Brain pericyte (primary cell): ENCODE results near the gene TBKBP1.
"Not testable (repeated sequence)": the region's sequence is repeated elsewhere in the genome, so short reads cannot be mapped to it uniquely, and the experiment has no call there.

Experiments used
- DNase-seq: peaks from one replicate; pipeline ENCODE4 v3.0.0-alpha.2; 2012; ENCODE audit warnings: low read depth, low spot score

TBKBP1 gene

DNA sequence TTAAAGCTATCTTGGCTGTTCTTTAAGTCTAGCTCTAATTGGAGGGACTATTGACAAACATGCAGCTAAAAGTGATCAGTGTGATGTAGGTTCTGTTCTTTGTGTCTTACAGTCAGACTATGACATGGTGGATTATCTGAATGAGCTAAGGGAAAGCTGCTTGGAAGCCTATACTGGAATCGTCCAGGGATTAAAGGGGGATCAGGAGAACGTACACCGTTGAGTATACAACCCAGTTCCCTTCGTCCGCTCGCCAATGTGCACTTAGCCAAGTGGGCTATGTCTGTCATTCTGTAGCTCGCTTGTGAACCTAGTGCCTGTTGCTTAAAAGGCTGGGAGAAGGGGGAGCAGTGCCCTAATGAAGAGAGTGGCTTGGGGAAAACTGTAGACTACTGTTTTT is 15.8 kb upstream of the TBKBP1 start:
- DNase-seq: no peak

DNA sequence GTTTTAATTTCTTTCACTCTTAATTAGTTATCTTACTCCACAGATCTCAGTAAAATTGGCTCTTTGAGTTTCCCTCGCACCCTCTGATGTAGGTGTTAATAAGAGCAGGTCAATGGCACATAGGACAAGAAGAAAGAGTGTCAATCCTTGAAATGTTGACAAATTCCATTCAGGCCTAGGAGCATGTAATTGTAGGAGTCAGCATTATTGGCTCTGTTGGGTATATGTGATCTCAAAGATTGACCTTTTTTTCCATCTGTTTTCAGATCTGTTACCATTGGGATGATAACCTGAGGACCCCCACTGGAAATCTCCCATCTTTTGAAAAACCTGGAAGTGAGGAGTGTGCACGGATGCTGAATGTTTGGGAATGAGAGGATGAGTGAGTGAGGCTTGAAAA is 11.8 kb upstream of the TBKBP1 start:
- DNase-seq: no peak

- DNase-seq: not testable (repeated sequence)
Measured at GRCh38 chr17:47682727-47683126, 11.2 kb upstream of the TBKBP1 start.

- DNase-seq: no peak
Measured at GRCh38 chr17:47684025-47684424, 9.9 kb upstream of the TBKBP1 start.

- no peak for DNase-seq
Measured at GRCh38 chr17:47684535-47685193, 9.3 kb upstream of the TBKBP1 start.

DNA sequence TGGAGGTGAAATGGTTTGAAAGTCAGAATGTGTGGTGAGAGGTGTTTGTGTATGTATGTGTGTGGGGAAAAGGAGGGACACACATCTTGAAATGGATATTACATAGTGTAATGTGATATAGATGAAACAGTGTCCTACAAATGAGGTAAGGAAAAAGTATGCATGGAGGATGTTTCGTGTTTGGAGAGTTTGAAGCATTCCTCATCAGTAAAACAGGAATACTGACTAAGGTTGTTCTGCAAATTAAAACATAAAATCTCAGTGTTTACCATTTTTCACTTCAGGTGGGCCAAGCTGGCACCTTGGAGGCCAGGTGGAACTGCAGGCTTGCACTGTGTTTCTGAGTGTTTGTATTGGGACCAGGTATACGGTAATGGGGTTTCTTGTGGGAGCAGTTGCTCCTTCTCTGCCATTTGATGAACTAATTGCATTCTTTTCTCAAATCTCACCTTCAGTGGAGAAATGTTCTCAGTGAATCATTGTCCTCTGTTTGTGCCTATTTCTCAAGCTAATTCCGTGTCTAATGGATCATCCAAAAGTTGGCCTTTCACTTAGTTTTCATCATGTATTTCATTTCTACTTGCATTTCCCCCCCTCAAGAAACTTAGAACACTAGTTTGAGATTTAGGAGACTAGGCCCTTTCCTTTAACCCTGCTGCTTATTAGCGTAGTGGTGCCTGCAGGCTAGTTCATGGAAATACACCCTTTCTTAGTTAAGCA is 8.2 kb upstream of the TBKBP1 start:
- DNase-seq: no peak

- DNase-seq: no peak
Measured at GRCh38 chr17:47686276-47686635, 7.7 kb upstream of the TBKBP1 start.

DNA sequence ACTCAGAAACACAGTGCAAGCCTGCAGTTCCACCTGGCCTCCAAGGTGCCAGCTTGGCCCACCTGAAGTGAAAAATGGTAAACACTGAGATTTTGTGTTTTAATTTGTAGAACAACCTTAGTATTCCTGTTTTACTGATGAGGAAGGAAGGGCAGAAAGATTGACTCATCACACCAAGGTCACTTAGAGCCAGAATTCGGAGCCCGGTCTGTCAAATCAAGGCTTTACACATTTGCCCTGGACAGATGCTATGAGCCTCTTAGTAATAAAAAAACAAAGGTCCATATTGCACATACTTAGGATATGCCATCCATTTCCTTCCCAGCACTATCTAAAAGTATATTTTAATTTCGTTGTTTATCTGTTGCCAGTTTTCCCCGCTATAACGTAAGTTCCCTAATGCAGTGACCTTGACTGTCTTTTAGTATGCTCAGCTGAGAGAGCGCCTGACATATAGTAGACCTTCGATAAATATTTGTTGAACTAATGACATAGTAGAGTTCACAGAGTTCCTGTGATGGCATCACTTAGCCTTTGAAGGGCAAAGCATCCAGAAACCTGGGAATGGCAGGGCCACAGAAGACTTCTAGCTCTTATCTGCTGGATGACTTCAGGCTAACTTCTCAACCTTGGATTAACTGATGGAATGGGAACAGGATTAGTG is 7.2 kb upstream of the TBKBP1 start:
- no peak for DNase-seq

DNA sequence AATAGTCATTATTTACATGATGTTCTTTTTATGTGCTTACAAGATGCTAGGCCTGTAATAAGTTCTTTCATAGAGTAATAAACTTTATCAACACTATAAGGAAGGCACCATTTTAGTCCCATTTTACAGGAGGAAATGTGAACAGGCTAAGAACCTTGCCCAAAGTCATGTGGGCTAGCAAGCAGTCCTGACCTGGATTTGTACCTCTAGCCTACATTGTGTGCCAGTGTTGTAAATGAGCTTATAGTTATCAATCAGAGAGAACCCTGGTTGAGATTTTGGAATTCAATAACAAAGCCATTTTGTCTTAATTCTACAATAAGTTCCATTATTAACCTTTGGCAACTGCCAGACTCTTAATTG is 6.7 kb upstream of the TBKBP1 start:
- no peak for DNase-seq

DNA sequence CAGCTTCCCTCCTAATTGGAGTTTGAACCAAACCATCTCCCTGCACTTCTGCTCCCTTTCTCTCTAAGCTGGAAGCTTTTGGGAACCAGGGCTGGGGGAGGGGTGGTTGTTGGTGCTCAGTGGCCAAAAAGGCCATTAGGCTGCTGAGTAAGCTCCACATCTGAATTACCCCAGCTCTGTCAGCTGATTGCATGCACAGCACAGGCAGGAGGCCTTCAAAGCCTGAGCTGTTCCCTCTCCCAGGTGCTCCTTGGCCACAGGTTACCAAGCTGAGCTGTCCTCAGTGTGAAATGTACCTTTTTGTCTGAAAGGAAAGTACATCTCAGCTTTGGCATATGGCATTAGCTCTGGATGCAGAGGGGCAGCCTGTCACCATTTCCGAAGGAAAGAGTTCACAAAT is 6.2 kb upstream of the TBKBP1 start:
- no peak for DNase-seq

GRCh38 chr17:47690121-47690520 is 3.8 kb upstream of the TBKBP1 start:
- DNase-seq: no peak

GRCh38 chr17:47692137-47692894 is 1.6 kb upstream of the TBKBP1 start:
- no peak for DNase-seq

DNA sequence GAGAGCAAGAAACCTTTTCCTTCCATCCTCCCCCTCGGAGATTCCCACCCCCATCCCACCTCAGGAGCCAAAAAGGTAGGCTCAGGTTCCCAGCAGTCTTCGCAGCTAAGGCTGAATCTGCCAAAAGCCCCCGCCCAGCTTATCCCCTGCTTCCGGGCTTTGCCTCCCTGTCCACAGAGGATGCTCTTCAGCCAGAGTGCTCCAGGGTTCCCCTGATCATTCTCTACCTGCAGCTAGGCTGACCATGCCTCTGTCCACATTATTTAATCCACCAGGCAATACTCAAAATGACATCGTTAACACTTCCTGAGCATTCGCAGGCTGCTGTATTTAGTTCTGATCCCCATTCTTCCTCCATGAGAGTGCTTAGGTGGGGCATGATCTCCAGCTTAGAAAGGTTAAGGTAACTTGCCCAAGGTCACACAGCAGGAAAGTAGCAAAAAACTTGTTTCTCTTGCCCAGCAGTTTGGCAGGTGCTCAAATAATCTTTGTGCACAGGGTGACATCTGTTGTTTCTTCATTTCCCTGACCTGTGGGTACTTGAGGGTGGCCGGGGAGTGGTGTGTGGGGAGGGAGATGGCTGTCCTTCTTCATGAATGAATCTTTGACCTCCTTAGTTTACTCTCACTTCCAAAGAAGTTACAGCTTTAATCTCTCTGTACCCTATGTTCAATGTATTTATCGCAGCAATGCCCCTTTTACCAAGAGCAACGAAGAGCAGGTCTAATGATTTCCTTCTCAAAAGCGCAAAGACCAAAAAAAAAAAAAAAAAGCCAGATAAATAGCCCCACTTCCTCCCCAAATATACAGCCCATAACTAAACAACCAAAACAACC is 848 bp upstream of the TBKBP1 start:
- DNase-seq: no peak

DNA sequence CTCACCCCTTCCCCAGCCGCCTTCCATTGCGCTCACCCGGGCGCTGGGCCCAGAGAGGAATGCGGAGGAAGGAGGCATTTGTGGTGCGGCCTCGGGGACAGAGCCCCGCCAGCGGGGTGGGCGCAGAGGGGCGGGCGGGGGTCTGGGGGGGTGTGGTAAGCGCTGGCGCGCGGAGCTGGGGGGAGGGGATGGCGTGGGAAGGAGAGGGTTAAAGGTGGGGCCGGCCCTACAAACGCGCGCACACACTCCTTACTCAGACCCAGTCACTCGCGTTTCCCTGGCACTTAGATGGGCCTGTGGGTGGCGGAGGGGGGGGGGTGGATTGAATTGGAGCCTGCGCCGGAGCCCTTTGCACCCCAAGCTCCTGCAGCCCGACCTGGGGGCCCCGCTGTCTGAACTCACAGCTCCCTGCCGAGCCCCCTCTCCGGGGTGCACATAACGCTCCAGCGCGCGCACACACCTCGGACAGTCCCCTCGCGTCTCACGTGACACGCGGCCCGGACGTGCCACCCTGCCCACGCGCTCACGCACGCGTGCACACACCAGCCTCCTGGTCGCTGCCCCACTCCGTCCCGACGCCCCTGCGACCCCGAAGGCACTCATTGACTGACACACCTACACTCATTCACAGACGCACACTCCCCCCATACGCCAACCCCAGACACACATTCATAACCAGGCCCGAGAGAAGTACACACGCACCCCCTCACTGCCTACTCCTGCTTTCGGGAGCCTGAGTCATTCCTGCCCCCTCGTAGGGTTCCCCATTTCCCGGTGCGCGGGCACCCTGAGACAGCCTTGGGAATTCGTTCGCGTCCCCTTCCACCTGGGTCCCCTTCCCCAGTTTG is 844 bp downstream of the TBKBP1 start:
- DNase-seq: no peak

- DNase-seq: no peak
Measured at GRCh38 chr17:47695429-47696376, 1.7 kb downstream of the TBKBP1 start.

DNA sequence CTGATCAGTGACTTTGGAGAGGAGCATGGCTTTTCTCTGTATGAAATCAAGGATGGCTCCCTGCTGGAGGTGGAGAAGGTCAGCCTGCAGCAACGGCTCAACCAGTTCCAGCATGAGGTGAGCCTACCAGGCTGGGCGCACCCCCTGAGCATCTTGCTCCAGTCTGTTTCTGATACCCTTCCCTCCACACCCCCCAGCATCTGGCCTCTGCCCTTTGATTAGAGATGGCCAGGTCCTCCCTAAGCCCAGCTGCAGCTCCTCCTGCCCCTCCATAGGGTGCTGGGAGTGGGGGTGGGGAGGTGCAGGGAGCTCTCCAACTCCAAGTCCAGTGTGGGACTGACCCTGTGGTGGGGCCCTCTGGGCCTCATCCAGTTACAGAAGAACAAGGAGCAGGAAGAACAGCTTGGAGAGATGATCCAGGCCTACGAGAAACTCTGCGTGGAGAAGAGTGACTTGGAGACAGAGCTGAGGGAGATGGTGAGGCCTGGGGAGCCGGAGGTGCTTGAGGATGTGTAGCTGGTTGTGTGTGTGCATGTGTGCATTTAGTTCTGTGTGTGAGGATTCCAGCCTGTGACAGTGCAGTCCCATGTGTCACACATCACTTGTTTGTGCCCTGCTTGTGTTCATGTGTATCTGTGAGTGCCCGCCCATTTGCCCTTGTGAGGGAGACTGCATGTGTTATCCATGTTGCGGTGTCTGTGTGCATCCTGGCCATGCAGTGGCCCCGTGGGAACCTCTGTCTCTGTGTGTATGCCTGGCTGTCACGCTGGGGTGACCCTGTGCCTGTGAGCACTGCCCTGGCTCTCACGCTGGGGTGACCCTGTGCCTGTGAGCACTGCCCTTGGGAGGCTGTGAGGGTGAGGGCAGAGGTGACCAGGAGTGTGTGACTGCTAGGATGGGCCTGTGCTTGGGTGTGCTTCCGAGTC is 3.0 kb downstream of the TBKBP1 start:
- DNase-seq: no peak

DNA sequence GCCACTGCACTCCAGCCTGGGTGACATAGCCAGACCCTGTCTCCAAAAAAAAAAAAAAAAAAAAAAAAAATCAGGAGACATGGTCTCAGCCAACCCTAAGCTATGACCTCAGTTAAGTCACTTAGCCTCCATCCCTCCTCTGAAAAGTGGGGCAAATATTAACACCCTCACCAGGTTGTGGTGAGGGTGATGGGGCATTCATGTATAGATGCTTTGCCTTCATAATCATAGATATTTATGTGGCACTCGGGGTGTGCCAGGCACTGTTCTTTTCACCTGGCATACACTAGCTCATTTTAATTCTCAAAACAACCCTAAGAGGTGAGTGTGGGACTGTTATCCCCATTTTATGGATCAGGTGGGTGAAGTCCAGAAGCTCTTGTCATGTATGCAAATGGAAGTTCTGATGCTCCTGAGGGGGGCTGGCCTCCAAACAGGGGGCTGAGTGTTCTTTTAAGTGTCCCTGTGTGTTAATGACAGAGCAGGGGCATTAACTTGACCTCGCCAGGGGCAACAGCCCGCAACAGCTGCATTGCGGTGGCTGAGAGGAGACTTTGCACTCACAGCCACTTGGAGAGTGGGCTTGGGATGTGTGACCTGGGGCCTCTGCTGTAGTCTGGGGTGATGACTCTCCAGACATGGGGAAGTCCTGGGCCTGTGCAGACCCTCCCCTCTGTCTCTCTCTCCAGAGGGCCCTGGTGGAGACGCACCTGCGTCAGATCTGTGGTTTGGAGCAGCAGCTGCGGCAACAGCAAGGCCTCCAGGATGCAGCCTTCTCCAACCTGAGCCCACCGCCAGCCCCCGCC is 4.1 kb downstream of the TBKBP1 start:
- DNase-seq: no peak
